Hair follicular keratinocyte (primary cell): Measurements from ENCODE around the gene BTBD19. TPM values are rescaled to one million over a fixed set of nuclear protein-coding genes. Genes with fewer than 3 reads are reported as not detected.

Experiments used
- total RNA-seq: library from RNA; depleted of rRNA; stranded (reverse); fragments of >200 nt; gene quantifications from 2 replicates; pipeline ENCODE4 v1.2.3, GENCODE V29; 2015

The BTBD19 gene
- 1.2 and 6.2 TPM in 2 replicates for total RNA-seq

GRCh38 chr1:44808063-44808937, at the start of gene BTBD19:
Gene BTBD19 (plus strand): TSS chr1:44808523. CDS start chr1:44808821, 298 bp downstream.

GRCh38 chr1:44775078-44775929, 33.0 kb upstream of the BTBD19 start, which contains the start of gene RPS8:
Gene RPS8 (plus strand): TSS chr1:44775540. CDS start chr1:44775597, 57 bp downstream.

GRCh38 chr1:44788120-44788860, 20.0 kb upstream of the BTBD19 start, which contains the start of gene BEST4:
Gene BEST4 (minus strand): TSS chr1:44788170. CDS start chr1:44787705, 465 bp downstream.

GRCh38 chr1:44799770-44800584, 8.3 kb upstream of the BTBD19 start, which contains the start of gene PLK3:
Gene PLK3 (plus strand): TSS chr1:44800377. CDS start chr1:44800464, 87 bp downstream.

GRCh38 chr1:44806704-44807363, 1.5 kb upstream of the BTBD19 start, which contains the start of gene DYNLT4:
Gene DYNLT4 (minus strand): TSS chr1:44807351. CDS start chr1:44806668, 683 bp downstream.

GRCh38 chr1:44842862-44843655, 34.7 kb downstream of the BTBD19 start, which contains the start of gene PTCH2:
Gene PTCH2 (minus strand): TSS chr1:44843253. CDS start chr1:44842932, 321 bp downstream.

Other genes starting within 250 kb of the BTBD19 start
- 3.7 and 10.2 TPM in 2 replicates for gene TMEM53, start 134.0 kb upstream of the BTBD19 start, total RNA-seq
- gene ARMH1, start 133.8 kb upstream of the BTBD19 start, total RNA-seq: not detected in 2 replicates
- gene RNU5D-1, start 77.4 kb upstream of the BTBD19 start, total RNA-seq: not detected in 2 replicates
- 16.5 and 56.2 TPM in 2 replicates for gene KIF2C, start 68.7 kb upstream of the BTBD19 start, total RNA-seq
- 2,787 and 3,108 TPM in 2 replicates for gene RPS8, start 33.0 kb upstream of the BTBD19 start, total RNA-seq
- gene BEST4, start 20.4 kb upstream of the BTBD19 start, total RNA-seq: 0.16 TPM in 1 of 2 replicates, not detected in the other
- gene PLK3, start 8.1 kb upstream of the BTBD19 start, total RNA-seq: 34.4 and 75.1 TPM in 2 replicates
- 2.7 TPM in 1 of 2 replicates, not detected in the other for gene DYNLT4, start 1.2 kb upstream of the BTBD19 start, total RNA-seq
- not detected in 2 replicates for gene PTCH2, start 34.7 kb downstream of the BTBD19 start, total RNA-seq
- 26.6 and 42.1 TPM in 2 replicates for gene EIF2B3, start 178.1 kb downstream of the BTBD19 start, total RNA-seq
- 18.4 and 22.0 TPM in 2 replicates for gene HECTD3, start 202.8 kb downstream of the BTBD19 start, total RNA-seq
- gene UROD, start 203.7 kb downstream of the BTBD19 start, total RNA-seq: 107 and 124 TPM in 2 replicates